Measurements from ENCODE around the gene ENSA. TPM values are rescaled to one million over a fixed set of nuclear protein-coding genes. Genes with fewer than 3 reads are reported as not detected.

Gene ENSA
- total and polyA plus RNA-seq, 2 experiments from 2014 or later = 114 to 200 TPM

- TF ChIP-seq JUNB (IDR thresholded peaks at IDR 0.05; ENCODE audit: unreplicated experiment) (no peak), STAT1 (IDR thresholded peaks at IDR 0.05; ENCODE audit: unreplicated experiment) (no peak), CREB1 (CRISPR knock-in tag; IDR thresholded peaks at IDR 0.05; ENCODE audit: low read depth) (no peak), POLR2AphosphoS5 (IDR thresholded peaks at IDR 0.05; ENCODE audit: low read depth) (no peak), REST (IDR thresholded peaks at IDR 0.05; ENCODE audit: unreplicated experiment) (no peak), EZH2 (IDR thresholded peaks at IDR 0.05; ENCODE audit: low read depth, unreplicated experiment) (no peak), ZNF331 (CRISPR knock-in tag; IDR thresholded peaks at IDR 0.05; ENCODE audit: low read depth) (no peak), EZH2phosphoT487 (IDR thresholded peaks at IDR 0.05; ENCODE audit: unreplicated experiment) (no peak), ZNF114 (CRISPR knock-in tag; IDR thresholded peaks at IDR 0.05) (no peak), NANOG (IDR thresholded peaks at IDR 0.05; ENCODE audit: borderline replicate concordance) (no peak)
- TF ChIP-seq, protein P1, sequence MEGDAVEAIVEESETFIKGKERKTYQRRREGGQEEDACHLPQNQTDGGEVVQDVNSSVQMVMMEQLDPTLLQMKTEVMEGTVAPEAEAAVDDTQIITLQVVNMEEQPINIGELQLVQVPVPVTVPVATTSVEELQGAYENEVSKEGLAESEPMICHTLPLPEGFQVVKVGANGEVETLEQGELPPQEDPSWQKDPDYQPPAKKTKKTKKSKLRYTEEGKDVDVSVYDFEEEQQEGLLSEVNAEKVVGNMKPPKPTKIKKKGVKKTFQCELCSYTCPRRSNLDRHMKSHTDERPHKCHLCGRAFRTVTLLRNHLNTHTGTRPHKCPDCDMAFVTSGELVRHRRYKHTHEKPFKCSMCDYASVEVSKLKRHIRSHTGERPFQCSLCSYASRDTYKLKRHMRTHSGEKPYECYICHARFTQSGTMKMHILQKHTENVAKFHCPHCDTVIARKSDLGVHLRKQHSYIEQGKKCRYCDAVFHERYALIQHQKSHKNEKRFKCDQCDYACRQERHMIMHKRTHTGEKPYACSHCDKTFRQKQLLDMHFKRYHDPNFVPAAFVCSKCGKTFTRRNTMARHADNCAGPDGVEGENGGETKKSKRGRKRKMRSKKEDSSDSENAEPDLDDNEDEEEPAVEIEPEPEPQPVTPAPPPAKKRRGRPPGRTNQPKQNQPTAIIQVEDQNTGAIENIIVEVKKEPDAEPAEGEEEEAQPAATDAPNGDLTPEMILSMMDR (conservative IDR thresholded peaks at IDR 0.05; ENCODE audit: low read depth in 2 of 2) = no peak
- TF ChIP-seq, protein P2, sequence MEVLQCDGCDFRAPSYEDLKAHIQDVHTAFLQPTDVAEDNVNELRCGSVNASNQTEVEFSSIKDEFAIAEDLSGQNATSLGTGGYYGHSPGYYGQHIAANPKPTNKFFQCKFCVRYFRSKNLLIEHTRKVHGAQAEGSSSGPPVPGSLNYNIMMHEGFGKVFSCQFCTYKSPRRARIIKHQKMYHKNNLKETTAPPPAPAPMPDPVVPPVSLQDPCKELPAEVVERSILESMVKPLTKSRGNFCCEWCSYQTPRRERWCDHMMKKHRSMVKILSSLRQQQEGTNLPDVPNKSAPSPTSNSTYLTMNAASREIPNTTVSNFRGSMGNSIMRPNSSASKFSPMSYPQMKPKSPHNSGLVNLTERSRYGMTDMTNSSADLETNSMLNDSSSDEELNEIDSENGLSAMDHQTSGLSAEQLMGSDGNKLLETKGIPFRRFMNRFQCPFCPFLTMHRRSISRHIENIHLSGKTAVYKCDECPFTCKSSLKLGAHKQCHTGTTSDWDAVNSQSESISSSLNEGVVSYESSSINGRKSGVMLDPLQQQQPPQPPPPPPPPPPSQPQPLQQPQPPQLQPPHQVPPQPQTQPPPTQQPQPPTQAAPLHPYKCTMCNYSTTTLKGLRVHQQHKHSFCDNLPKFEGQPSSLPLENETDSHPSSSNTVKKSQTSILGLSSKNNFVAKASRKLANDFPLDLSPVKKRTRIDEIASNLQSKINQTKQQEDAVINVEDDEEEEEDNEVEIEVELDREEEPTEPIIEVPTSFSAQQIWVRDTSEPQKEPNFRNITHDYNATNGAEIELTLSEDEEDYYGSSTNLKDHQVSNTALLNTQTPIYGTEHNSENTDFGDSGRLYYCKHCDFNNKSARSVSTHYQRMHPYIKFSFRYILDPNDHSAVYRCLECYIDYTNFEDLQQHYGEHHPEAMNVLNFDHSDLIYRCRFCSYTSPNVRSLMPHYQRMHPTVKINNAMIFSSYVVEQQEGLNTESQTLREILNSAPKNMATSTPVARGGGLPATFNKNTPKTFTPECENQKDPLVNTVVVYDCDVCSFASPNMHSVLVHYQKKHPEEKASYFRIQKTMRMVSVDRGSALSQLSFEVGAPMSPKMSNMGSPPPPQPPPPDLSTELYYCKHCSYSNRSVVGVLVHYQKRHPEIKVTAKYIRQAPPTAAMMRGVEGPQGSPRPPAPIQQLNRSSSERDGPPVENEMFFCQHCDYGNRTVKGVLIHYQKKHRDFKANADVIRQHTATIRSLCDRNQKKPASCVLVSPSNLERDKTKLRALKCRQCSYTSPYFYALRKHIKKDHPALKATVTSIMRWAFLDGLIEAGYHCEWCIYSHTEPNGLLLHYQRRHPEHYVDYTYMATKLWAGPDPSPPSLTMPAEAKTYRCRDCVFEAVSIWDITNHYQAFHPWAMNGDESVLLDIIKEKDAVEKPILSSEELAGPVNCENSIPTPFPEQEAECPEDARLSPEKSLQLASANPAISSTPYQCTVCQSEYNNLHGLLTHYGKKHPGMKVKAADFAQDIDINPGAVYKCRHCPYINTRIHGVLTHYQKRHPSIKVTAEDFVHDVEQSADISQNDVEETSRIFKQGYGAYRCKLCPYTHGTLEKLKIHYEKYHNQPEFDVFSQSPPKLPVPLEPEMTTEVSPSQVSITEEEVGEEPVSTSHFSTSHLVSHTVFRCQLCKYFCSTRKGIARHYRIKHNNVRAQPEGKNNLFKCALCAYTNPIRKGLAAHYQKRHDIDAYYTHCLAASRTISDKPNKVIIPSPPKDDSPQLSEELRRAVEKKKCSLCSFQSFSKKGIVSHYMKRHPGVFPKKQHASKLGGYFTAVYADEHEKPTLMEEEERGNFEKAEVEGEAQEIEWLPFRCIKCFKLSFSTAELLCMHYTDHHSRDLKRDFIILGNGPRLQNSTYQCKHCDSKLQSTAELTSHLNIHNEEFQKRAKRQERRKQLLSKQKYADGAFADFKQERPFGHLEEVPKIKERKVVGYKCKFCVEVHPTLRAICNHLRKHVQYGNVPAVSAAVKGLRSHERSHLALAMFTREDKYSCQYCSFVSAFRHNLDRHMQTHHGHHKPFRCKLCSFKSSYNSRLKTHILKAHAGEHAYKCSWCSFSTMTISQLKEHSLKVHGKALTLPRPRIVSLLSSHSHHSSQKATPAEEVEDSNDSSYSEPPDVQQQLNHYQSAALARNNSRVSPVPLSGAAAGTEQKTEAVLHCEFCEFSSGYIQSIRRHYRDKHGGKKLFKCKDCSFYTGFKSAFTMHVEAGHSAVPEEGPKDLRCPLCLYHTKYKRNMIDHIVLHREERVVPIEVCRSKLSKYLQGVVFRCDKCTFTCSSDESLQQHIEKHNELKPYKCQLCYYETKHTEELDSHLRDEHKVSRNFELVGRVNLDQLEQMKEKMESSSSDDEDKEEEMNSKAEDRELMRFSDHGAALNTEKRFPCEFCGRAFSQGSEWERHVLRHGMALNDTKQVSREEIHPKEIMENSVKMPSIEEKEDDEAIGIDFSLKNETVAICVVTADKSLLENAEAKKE (CRISPR knock-in tag; IDR thresholded peaks at IDR 0.05) = no peak
- TF ChIP-seq, protein P3, sequence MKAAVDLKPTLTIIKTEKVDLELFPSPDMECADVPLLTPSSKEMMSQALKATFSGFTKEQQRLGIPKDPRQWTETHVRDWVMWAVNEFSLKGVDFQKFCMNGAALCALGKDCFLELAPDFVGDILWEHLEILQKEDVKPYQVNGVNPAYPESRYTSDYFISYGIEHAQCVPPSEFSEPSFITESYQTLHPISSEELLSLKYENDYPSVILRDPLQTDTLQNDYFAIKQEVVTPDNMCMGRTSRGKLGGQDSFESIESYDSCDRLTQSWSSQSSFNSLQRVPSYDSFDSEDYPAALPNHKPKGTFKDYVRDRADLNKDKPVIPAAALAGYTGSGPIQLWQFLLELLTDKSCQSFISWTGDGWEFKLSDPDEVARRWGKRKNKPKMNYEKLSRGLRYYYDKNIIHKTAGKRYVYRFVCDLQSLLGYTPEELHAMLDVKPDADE (IDR thresholded peaks at IDR 0.05) = no peak
- Mint-ChIP-seq H3K4me3 (no peak overlapping the region; the same call in 2 of the 3 replicates), H3K27me3 (ENCODE audit: insufficient read depth, low read depth, poor library complexity) (peaks cover 27% of the 10 kb centered on the region)
These were observed 47.0 kb downstream of the ENSA start for GRCh38 chr1:150582371-150582770.

More at GRCh38 chr1:150582371-150582770, 47.0 kb downstream of the ENSA start:
- H3K27me3 ChIP-seq (ENCODE audit: insufficient read depth) = no peaks in the 10 kb centered on the region
- no peak overlapping the region for H3K4me2 ChIP-seq
- H3K79me2 ChIP-seq (replicated peaks; ENCODE audit: insufficient read depth) = peaks cover 29% of the 10 kb centered on the region
- Mint-ChIP-seq H3K9me3 (peaks cover 8% of the 10 kb centered on the region; the same call in 1 of the 3 replicates), H3K4me1 (peaks cover 7% of the 10 kb centered on the region), H3K36me3 (ENCODE audit: low read depth) (peaks cover 19% of the 10 kb centered on the region), H3K27ac (no peak overlapping the region)
- no peak overlapping the region for H3K4me3 ChIP-seq
- no peak overlapping the region for H3K27ac ChIP-seq (ENCODE audit: low read depth)
- H3F3A ChIP-seq (replicated peaks; ENCODE audit: low read depth) = peaks cover 26% of the 10 kb centered on the region
- no peaks in the 10 kb centered on the region for H3K9me2 ChIP-seq (ENCODE audit: insufficient read depth)
- H3K36me3 ChIP-seq (ENCODE audit: insufficient read depth) = peaks cover 13% of the 10 kb centered on the region
- no peak for ATAC-seq
- no peak for DNase-seq (ENCODE audit: low spot score)
- peaks cover 7% of the 10 kb centered on the region; the same call in 1 of the 2 replicates for H3K4me1 ChIP-seq (ENCODE audit: insufficient read depth)
- H2AFZ ChIP-seq = no peak overlapping the region
- H4K20me1 ChIP-seq (replicated peaks; ENCODE audit: insufficient read depth) = peaks cover 11% of the 10 kb centered on the region; the same call in 1 of the 2 replicates
